Calu3 (cell line): Measurements from ENCODE around the gene ANKS6. TPM values are rescaled to one million over a fixed set of nuclear protein-coding genes. Genes with fewer than 3 reads are reported as not detected.

Experiments used
- BruUV-seq: library from RNA; stranded (reverse); fragments of 400-500 nt; replicated peaks from 2 replicates; lab custom pipeline; 2021; lab: Mats Ljungman, UMichigan
- CTCF ChIA-PET: fragments of 300-600 bp; sonication (Branson Sonifier 250); formaldehyde crosslinking; loops from one replicate; lab custom pipeline; 2022; ENCODE audit warnings: antibody characterized with exemption; lab: Charles Lee
- DNase-seq: peaks from one replicate; pipeline ENCODE4 v3.0.0; 2022
- H3K27ac Mint-ChIP-seq: one replicate; pipeline ENCODE4 v1.8.0; 2022; ENCODE audit warnings: mixed read lengths; ENCODE audit not compliant: unreplicated experiment
- H3K27me3 Mint-ChIP-seq: one replicate; pipeline ENCODE4 v1.8.0; 2022; ENCODE audit warnings: mixed read lengths; ENCODE audit not compliant: unreplicated experiment
- H3K36me3 Mint-ChIP-seq: one replicate; pipeline ENCODE4 v1.8.0; 2022; ENCODE audit warnings: mild to moderate bottlenecking, moderate library complexity, mixed read lengths; ENCODE audit not compliant: insufficient read depth, unreplicated experiment
- H3K4me1 Mint-ChIP-seq: one replicate; pipeline ENCODE4 v1.8.0; 2022; ENCODE audit warnings: mild to moderate bottlenecking, low read depth, mixed read lengths; ENCODE audit not compliant: unreplicated experiment
- H3K4me3 Mint-ChIP-seq: one replicate; pipeline ENCODE4 v1.8.0; 2022; ENCODE audit warnings: mild to moderate bottlenecking, low read depth, moderate library complexity, mixed read lengths; ENCODE audit not compliant: unreplicated experiment
- H3K9me3 Mint-ChIP-seq: one replicate; pipeline ENCODE4 v1.8.0; 2022; ENCODE audit warnings: low read depth, mixed read lengths; ENCODE audit not compliant: unreplicated experiment
- CTCF ChIP-seq: fragments of 200-600 bp; IDR thresholded peaks from one replicate; pipeline ENCODE4 v1.8.0; 2022; ENCODE audit warnings: antibody characterized with exemption; ENCODE audit not compliant: unreplicated experiment
- intact Hi-C: fragments of 100-400 bp; cut with micrococcal nuclease; formaldehyde crosslinking; loops from one replicate; pipeline ENCODE4 v1.10.0; 2022; ENCODE audit not compliant: unreplicated experiment
- total RNA-seq: library from RNA; stranded (reverse); gene quantifications from 2 replicates; pipeline ENCODE4 v1.2.3, GENCODE V29; 2022

ANKS6 gene
- total RNA-seq, 1 experiment from 2014 or later = 31.5 TPM

- TF ChIP-seq CTCF = no peak
- DNase-seq = no peak
- intact Hi-C loops = no loop called here
- no TSS peak for BruUV-seq
- Mint-ChIP-seq H3K36me3 (peaks cover 14% of the 10 kb centered on the region), H3K4me1 (no peaks in the 10 kb centered on the region), H3K27me3 (no peaks in the 10 kb centered on the region), H3K27ac (no peak overlapping the region), H3K9me3 (no peaks in the 10 kb centered on the region), H3K4me3 (no peak overlapping the region)
- CTCF ChIA-PET = no interaction called here
Observed at GRCh38 chr9:98838868-98839565, 42.7 kb upstream of the ANKS6 start.

- no peak for DNase-seq
- CTCF ChIA-PET = interaction anchor here (0.7 kb wide), 1 partner anchor 10 kb away, joined by 5 read pairs; no protein-coding TSS in a partner anchor
- Mint-ChIP-seq H3K36me3 (peaks cover 15% of the 10 kb centered on the region), H3K4me3 (no peak overlapping the region), H3K27ac (no peak overlapping the region), H3K9me3 (no peaks in the 10 kb centered on the region), H3K4me1 (peaks cover 5% of the 10 kb centered on the region), H3K27me3 (no peaks in the 10 kb centered on the region)
- intact Hi-C loops = no loop called here
- no TSS peak for BruUV-seq
- no peak for TF ChIP-seq CTCF
Observed at GRCh38 chr9:98838155-98838867, 42.0 kb upstream of the ANKS6 start.

GRCh38 chr9:98837516-98837915 lies 41.2 kb upstream of the ANKS6 start:
- H3K4me1 Mint-ChIP-seq = peaks cover 13% of the 10 kb centered on the region
- H3K27me3 Mint-ChIP-seq = no peaks in the 10 kb centered on the region
- no peak for TF ChIP-seq CTCF
- H3K36me3 Mint-ChIP-seq = peaks cover 23% of the 10 kb centered on the region
- no peak for DNase-seq
- no peak overlapping the region for H3K4me3 Mint-ChIP-seq
- H3K9me3 Mint-ChIP-seq = no peaks in the 10 kb centered on the region
- no peak overlapping the region for H3K27ac Mint-ChIP-seq
- CTCF ChIA-PET = interaction anchor here (0.7 kb wide), 1 partner anchor 10 kb away, joined by 5 read pairs; no protein-coding TSS in a partner anchor
- intact Hi-C loops = no loop called here
- BruUV-seq = no TSS peak

- Mint-ChIP-seq H3K27me3 (no peaks in the 10 kb centered on the region), H3K4me1 (peaks cover 13% of the 10 kb centered on the region), H3K9me3 (no peaks in the 10 kb centered on the region), H3K4me3 (no peak overlapping the region), H3K36me3 (peaks cover 23% of the 10 kb centered on the region), H3K27ac (peak overlapping the region; percentile 37)
- no peak for DNase-seq
- CTCF ChIA-PET = interaction anchor here (0.9 kb wide), 1 partner anchor 32 kb away, joined by 3 read pairs; no protein-coding TSS in a partner anchor
- TF ChIP-seq CTCF = no peak
- intact Hi-C loops = no loop called here
- no TSS peak for BruUV-seq
Observed at GRCh38 chr9:98836206-98836605, 39.9 kb upstream of the ANKS6 start.
